HL-60 (cell line): ENCODE results near the gene C17orf50.

Source experiments
- DNase-seq, 2 experiments: peaks; one replicate each; pipeline ENCODE4 v3.0.0-alpha.2; 2010 to 2020; ENCODE audit warnings: low read depth in 1 of 2, low spot score in 1 of 2
- H3K27ac ChIP-seq: fragments of 250-450 bp; sonication (Bioruptor Pico); replicated peaks from 2 replicates; pipeline ENCODE4 v1.5.1; 2020; ENCODE audit warnings: mild to moderate bottlenecking, moderate library complexity
- H3K27me3 ChIP-seq: fragments of 250-450 bp; sonication (Bioruptor Pico); 2 replicates; pipeline ENCODE4 v1.5.1; 2021; ENCODE audit warnings: mild to moderate bottlenecking, moderate library complexity; ENCODE audit not compliant: insufficient read depth, poor library complexity, severe bottlenecking
- H3K4me3 ChIP-seq: replicated peaks from 2 replicates; pipeline ENCODE4 v1.5.1; 2011; ENCODE audit warnings: mild to moderate bottlenecking, control low read depth, low read length; ENCODE audit not compliant: insufficient read depth
- GABPA ChIP-seq: IDR thresholded peaks from 2 replicates; pipeline ENCODE4 v1.6.1; 2012; ENCODE audit warnings: low read depth
- POLR2AphosphoS5 ChIP-seq: IDR thresholded peaks from 2 replicates; pipeline ENCODE4 v1.6.1; 2012; ENCODE audit warnings: low read depth
- SPI1 ChIP-seq: IDR thresholded peaks from 2 replicates; pipeline ENCODE4 v1.6.1; 2012; ENCODE audit warnings: low read depth, mild to moderate bottlenecking, borderline replicate concordance
- TF ChIP-seq, protein P1 (sequence below): IDR thresholded peaks from one replicate; pipeline ENCODE4 v1.5.1; 2011; ENCODE audit warnings: low read length, control low read depth, inconsistent platforms; ENCODE audit not compliant: insufficient read depth
- TF ChIP-seq, protein P2 (sequence below): IDR thresholded peaks from 2 replicates; pipeline ENCODE4 v1.6.1; 2012; ENCODE audit warnings: low read depth; ENCODE audit not compliant: insufficient replicate concordance

The C17orf50 gene

DNA sequence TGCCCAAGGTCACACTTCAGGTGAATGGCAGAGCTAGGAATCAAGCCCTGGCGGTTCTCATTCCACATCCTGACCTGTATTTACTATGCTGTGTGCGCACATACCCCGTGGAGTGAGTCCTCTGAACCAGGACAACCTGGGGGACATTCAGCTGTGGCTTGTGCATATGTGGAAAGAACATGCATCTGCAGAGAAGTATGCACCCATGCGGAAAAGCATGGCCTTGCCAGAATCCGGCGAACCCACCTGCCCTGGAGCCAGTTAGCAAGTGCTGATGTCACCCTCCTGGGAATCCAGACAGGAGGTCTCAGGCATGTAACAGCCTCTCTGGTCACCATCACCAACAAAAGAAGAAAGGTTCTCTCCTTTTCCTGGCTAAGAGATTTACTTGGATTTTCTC lies 27.3 kb upstream of the C17orf50 start:
- no peak overlapping the region for H3K27ac ChIP-seq
- TF ChIP-seq, protein P1, sequence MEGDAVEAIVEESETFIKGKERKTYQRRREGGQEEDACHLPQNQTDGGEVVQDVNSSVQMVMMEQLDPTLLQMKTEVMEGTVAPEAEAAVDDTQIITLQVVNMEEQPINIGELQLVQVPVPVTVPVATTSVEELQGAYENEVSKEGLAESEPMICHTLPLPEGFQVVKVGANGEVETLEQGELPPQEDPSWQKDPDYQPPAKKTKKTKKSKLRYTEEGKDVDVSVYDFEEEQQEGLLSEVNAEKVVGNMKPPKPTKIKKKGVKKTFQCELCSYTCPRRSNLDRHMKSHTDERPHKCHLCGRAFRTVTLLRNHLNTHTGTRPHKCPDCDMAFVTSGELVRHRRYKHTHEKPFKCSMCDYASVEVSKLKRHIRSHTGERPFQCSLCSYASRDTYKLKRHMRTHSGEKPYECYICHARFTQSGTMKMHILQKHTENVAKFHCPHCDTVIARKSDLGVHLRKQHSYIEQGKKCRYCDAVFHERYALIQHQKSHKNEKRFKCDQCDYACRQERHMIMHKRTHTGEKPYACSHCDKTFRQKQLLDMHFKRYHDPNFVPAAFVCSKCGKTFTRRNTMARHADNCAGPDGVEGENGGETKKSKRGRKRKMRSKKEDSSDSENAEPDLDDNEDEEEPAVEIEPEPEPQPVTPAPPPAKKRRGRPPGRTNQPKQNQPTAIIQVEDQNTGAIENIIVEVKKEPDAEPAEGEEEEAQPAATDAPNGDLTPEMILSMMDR: no peak
- TF ChIP-seq, protein P2, sequence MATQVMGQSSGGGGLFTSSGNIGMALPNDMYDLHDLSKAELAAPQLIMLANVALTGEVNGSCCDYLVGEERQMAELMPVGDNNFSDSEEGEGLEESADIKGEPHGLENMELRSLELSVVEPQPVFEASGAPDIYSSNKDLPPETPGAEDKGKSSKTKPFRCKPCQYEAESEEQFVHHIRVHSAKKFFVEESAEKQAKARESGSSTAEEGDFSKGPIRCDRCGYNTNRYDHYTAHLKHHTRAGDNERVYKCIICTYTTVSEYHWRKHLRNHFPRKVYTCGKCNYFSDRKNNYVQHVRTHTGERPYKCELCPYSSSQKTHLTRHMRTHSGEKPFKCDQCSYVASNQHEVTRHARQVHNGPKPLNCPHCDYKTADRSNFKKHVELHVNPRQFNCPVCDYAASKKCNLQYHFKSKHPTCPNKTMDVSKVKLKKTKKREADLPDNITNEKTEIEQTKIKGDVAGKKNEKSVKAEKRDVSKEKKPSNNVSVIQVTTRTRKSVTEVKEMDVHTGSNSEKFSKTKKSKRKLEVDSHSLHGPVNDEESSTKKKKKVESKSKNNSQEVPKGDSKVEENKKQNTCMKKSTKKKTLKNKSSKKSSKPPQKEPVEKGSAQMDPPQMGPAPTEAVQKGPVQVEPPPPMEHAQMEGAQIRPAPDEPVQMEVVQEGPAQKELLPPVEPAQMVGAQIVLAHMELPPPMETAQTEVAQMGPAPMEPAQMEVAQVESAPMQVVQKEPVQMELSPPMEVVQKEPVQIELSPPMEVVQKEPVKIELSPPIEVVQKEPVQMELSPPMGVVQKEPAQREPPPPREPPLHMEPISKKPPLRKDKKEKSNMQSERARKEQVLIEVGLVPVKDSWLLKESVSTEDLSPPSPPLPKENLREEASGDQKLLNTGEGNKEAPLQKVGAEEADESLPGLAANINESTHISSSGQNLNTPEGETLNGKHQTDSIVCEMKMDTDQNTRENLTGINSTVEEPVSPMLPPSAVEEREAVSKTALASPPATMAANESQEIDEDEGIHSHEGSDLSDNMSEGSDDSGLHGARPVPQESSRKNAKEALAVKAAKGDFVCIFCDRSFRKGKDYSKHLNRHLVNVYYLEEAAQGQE: no peak
- no peak for TF ChIP-seq POLR2AphosphoS5
- TF ChIP-seq SPI1: no peak
- no peak for TF ChIP-seq GABPA
- no peak for DNase-seq
- no peak overlapping the region for H3K4me3 ChIP-seq
- H3K27me3 ChIP-seq: peaks cover 2% of the 10 kb centered on the region

DNA sequence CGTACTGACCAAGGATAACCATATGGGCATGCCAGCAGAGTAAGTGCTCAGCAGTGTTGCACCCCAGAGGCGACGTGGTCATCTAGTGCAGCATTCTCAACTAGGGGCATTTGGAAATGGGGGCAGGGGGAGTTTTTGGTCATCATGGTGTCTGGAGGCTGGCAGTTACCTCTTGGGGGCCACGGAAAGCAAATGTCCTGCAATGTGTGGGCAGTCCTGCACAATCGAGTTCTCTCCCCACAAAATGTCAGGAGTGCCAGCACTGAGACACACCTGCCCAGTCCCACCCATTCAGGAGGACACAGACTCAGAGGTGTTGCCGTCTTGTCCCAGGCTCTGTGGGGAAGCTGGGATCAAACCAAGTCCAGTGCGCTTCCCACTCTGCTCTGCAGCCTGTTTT lies 26.3 kb upstream of the C17orf50 start:
- H3K27me3 ChIP-seq: peaks cover 2% of the 10 kb centered on the region
- no peak for DNase-seq
- H3K27ac ChIP-seq: no peak overlapping the region
- H3K4me3 ChIP-seq: no peak overlapping the region
- TF ChIP-seq POLR2AphosphoS5 (no peak), GABPA (no peak), SPI1 (no peak)
- TF ChIP-seq, protein P1: no peak
- TF ChIP-seq, protein P2: no peak

DNA sequence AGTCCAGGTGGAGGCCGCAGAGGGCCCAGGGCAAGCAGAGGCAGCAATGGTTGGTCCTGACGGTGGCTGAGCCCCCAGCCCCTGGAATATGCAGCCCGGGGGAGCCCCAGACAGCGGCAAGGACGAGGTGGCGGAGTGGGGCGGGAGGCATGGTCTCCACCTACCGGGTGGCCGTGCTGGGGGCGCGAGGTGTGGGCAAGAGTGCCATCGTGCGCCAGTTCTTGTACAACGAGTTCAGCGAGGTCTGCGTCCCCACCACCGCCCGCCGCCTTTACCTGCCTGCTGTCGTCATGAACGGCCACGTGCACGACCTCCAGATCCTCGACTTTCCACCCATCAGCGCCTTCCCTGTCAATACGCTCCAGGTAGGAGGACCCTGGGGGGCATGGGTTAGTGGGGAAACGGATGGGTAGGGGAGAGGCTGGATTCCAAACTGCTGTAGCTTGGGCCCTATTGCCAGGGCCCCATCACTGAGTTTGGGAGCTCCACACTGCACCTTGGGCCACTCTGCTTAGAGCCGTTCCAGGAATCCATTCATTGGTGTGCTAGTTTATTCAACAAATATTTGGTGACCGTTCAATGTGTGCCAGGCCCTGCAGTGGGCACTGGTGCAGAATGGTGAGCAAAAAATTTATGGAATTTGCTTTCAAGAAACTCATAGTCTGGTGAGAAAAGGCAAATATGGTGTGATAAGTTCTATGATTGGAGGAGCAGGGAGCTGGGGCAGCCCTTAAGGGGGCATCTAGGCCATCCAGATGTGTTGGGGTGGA lies 25.5 kb upstream of the C17orf50 start:
- Histone ChIP-seq H3K4me3 (no peak overlapping the region), H3K27me3 (peaks cover 5% of the 10 kb centered on the region), H3K27ac (no peak overlapping the region)
- TF ChIP-seq, protein P2: no peak
- TF ChIP-seq POLR2AphosphoS5 (no peak), SPI1 (no peak), GABPA (no peak)
- TF ChIP-seq, protein P1: no peak
- no peak for DNase-seq
